HFFc6 (cell line): ENCODE results near the gene GRID1. TPM values are rescaled to one million over a fixed set of nuclear protein-coding genes. Genes with fewer than 3 reads are reported as not detected.

ENCODE experiments used
- DNase-seq: peaks from one replicate; pipeline ENCODE4 v3.0.0-alpha.2; 2018
- H3K27ac Mint-ChIP-seq: 2 replicates; pipeline ENCODE4 v1.8.0; 2020; ENCODE audit warnings: mild to moderate bottlenecking, mixed read lengths
- H3K27me3 Mint-ChIP-seq: 2 replicates; pipeline ENCODE4 v1.8.0; 2021; ENCODE audit warnings: mild to moderate bottlenecking, moderate library complexity, mixed read lengths; ENCODE audit not compliant: insufficient read depth
- H3K36me3 Mint-ChIP-seq: 2 replicates; pipeline ENCODE4 v1.8.0; 2021; ENCODE audit warnings: low read depth, mixed read lengths
- H3K4me1 Mint-ChIP-seq: 2 replicates; pipeline ENCODE4 v1.8.0; 2020; ENCODE audit warnings: low read depth, mixed read lengths
- H3K4me3 Mint-ChIP-seq: 2 replicates; pipeline ENCODE4 v1.8.0; 2020; ENCODE audit warnings: mild to moderate bottlenecking, moderate library complexity, mixed read lengths
- H3K9me3 Mint-ChIP-seq: 2 replicates; pipeline ENCODE4 v1.8.0; 2020; ENCODE audit warnings: mild to moderate bottlenecking, mixed read lengths
- total RNA-seq, 6 experiments: library from RNA; stranded (reverse); fragmentation: NEBNext Ultra II Directional; extraction: Animal tissue kit (Norgen Biotek cat#: 25700); gene quantifications; 2 replicates in 1 of 6; 3 replicates in 5 of 6; pipeline ENCODE4 v1.2.3, GENCODE V29; 2021
- TF ChIP-seq, protein P1 (sequence below): fragments of 200-600 bp; sonication (generic); IDR thresholded peaks from 2 replicates; pipeline ENCODE4 v1.5.0; 2021; ENCODE audit warnings: antibody characterized with exemption, mild to moderate bottlenecking

Gene GRID1
- total RNA-seq, 6 experiments from 2014 or later: not detected

DNA sequence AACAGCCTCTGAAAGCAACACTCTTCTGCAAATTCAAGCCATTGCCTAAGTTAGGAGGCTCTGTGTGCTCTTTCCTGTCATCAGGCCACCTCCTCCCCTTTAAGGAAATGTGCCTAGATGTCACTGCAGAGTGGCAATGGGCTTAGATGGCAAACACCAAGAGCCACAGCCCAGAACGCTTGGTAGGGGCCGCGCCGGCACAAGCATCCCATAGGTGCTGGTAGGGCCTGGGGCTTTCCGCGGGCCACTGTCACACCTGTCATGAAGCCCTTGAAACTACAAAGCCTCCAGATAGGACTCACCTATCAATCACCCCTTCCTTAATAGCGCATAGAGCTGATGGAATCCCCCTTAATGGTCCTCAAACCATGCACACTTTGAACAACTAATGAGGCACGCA lies 299.9 kb downstream of the GRID1 start:
- Mint-ChIP-seq H3K9me3 (peaks cover 48% of the 10 kb centered on the region), H3K4me3 (no peak overlapping the region), H3K4me1 (no peaks in the 10 kb centered on the region), H3K27me3 (peaks cover 2% of the 10 kb centered on the region; the same call in 1 of the 2 replicates), H3K36me3 (no peaks in the 10 kb centered on the region), H3K27ac (no peak overlapping the region)
- TF ChIP-seq, protein P1, sequence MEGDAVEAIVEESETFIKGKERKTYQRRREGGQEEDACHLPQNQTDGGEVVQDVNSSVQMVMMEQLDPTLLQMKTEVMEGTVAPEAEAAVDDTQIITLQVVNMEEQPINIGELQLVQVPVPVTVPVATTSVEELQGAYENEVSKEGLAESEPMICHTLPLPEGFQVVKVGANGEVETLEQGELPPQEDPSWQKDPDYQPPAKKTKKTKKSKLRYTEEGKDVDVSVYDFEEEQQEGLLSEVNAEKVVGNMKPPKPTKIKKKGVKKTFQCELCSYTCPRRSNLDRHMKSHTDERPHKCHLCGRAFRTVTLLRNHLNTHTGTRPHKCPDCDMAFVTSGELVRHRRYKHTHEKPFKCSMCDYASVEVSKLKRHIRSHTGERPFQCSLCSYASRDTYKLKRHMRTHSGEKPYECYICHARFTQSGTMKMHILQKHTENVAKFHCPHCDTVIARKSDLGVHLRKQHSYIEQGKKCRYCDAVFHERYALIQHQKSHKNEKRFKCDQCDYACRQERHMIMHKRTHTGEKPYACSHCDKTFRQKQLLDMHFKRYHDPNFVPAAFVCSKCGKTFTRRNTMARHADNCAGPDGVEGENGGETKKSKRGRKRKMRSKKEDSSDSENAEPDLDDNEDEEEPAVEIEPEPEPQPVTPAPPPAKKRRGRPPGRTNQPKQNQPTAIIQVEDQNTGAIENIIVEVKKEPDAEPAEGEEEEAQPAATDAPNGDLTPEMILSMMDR: no peak
- DNase-seq: no peak

DNA sequence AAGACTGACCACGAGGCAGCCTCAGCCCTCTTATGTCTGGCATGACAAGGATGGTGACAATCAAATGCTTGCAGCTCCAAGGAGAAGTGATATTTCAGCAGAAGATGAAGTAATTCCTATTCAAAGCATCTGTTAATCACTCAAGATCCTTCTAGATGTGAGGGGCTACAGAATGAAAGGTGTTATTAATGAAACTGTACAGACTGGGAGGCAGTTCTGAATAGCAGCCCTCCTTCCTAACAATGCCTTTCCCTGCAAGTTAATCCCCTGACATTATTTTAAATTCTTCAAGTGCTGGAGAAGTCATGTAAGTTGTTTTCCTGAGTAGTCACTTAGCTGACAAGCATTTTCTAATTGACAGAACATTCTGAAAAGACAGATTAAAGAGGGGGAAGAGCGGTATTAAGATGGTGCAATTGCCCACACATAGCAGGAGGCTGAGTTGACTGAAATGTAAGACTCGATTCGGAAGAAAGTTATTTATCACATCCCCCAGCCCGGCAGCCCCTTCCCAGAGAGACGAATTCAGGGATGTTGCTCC lies 300.8 kb downstream of the GRID1 start:
- peaks cover 47% of the 10 kb centered on the region for H3K9me3 Mint-ChIP-seq
- DNase-seq: no peak
- H3K36me3 Mint-ChIP-seq: no peaks in the 10 kb centered on the region
- H3K4me1 Mint-ChIP-seq: no peaks in the 10 kb centered on the region
- no peak overlapping the region for H3K4me3 Mint-ChIP-seq
- no peak overlapping the region for H3K27ac Mint-ChIP-seq
- TF ChIP-seq, protein P1: no peak
- H3K27me3 Mint-ChIP-seq: peaks cover 2% of the 10 kb centered on the region; the same call in 1 of the 2 replicates

DNA sequence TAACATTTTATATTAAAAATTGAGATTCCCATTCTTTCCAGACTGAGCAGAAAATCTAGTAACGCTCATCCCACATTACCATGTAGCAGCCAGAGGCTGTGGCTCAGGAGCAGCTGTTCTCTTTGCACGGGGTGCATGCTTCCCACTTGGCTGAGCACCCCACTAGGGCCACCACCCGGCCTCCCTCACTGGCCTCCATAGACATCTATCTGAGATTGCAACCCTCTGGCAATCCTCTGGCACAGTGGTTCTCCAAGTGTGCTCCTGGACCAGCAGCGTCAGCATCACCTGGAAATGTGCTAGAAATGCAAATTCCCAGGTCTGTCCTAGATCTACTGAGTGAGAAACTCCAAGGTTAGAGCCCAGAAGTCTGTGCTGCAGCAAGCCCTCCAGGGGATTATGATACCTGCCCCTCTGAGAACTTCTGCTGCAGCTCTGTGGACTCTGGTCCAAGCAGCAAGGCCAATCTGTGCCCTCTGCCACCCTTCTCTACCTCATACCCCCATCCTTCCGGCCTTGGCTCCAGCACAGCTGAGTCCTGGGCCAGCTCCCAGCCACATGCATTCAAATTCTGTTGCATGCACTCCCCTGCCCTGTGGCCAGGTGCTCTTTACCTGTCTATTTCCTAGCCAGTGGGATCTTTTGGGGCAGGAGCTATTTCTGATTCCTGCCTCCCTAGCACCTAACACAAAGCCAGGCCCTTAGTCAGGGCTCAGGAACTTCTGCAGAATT lies 301.5 kb downstream of the GRID1 start:
- H3K4me1 Mint-ChIP-seq: no peaks in the 10 kb centered on the region

DNA sequence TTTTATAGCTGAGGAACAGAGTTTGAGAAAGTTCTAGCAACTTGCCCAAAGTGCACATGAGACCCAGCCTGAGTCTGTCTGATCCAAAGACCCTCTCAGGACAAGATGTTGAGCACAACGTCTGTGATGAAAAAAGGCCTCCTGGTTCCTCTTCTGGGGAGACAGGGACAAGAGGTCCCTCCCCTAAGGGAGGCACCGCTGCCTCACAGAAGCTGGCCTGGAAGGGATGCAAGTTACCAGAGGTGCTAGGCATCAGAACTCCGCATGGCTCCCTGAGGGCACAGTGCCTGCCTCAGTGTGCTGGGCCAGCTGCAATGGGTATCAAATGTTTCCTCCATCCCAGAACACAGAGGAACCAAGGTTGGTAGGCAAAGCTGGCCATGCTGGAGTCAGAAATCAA lies 302.4 kb downstream of the GRID1 start:
- H3K36me3 Mint-ChIP-seq: no peaks in the 10 kb centered on the region
- H3K4me3 Mint-ChIP-seq: no peak overlapping the region
- no peak for DNase-seq
- no peak overlapping the region for H3K27ac Mint-ChIP-seq
- peaks cover 2% of the 10 kb centered on the region for H3K27me3 Mint-ChIP-seq
- H3K9me3 Mint-ChIP-seq: peaks cover 43% of the 10 kb centered on the region
- TF ChIP-seq, protein P1: no peak
- H3K4me1 Mint-ChIP-seq: no peaks in the 10 kb centered on the region

More for the DNA sequence above, 301.5 kb downstream of the GRID1 start:
- no peaks in the 10 kb centered on the region for H3K36me3 Mint-ChIP-seq
- TF ChIP-seq, protein P1: no peak
- H3K4me3 Mint-ChIP-seq: no peak overlapping the region
- no peak overlapping the region for H3K27ac Mint-ChIP-seq
- H3K27me3 Mint-ChIP-seq: peaks cover 2% of the 10 kb centered on the region; the same call in 1 of the 2 replicates
- peaks cover 47% of the 10 kb centered on the region for H3K9me3 Mint-ChIP-seq
- no peak for DNase-seq

DNA sequence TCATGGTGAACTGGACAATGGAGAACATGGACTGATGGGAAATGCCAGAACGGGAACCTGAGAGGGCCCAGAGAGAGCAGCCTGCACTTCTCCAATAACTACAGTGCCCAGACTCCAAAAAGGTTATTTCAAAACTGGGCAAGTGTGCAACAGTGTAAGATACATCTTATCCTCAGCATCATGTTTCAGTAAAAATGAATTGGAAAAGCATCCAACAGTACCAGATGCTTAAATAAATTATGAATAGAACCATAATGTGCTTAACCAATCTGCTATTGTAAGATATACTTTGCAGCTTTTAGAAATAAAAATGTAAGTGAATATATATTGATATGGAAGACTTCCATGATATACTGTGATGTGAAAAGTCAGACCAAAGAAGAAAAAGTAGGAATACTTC lies 303.3 kb downstream of the GRID1 start:
- TF ChIP-seq, protein P1: no peak

More for the DNA sequence above, 303.3 kb downstream of the GRID1 start:
- Mint-ChIP-seq H3K4me1 (no peaks in the 10 kb centered on the region), H3K9me3 (peaks cover 48% of the 10 kb centered on the region), H3K27ac (no peak overlapping the region), H3K4me3 (no peak overlapping the region), H3K27me3 (peaks cover 2% of the 10 kb centered on the region), H3K36me3 (no peaks in the 10 kb centered on the region)
- DNase-seq: no peak
